GM19238 (cell line): ENCODE measurements around the gene ACTN2.

Source experiments
- DNase-seq: peaks from one replicate; pipeline ENCODE4 v3.0.0; 2011; ENCODE audit warnings: low spot score; ENCODE audit not compliant: insufficient read length

ACTN2 gene

DNA sequence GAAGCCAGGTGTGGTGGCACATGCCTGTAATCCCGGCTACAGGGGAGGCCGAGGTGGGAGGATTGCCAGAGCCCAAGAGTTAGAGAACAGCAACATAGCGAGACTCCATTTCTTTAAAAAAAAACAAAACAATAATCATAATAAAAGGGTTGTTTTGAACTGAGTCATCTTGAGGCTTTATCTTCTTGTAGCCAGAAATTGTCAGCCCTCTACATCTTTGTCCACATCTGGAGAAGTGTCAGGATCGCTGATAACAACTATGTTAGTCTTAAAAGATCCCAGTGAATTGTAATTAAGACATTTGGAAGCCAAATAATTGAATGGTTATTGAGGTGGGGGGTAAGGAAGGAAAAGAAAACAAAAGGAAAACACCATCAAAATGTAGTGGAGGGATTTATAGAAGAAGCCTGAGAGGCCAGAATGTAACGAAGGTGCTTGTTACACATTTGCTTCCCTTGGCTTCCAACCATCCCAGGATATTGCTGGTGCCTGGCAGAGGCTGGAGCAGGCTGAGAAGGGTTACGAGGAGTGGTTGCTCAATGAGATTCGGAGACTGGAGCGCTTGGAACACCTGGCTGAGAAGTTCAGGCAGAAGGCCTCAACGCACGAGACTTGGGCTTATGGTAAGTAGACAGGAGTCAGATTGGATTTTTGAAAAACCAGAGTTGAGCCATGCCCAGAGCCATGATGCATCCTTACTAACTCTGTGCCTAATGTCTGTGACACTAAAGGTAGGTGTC lies 56.3 kb downstream of the ACTN2 start:
- no peak for DNase-seq

- DNase-seq: no peak
Observed at GRCh38 chr1:236744533-236744932, 58.2 kb downstream of the ACTN2 start.

DNA sequence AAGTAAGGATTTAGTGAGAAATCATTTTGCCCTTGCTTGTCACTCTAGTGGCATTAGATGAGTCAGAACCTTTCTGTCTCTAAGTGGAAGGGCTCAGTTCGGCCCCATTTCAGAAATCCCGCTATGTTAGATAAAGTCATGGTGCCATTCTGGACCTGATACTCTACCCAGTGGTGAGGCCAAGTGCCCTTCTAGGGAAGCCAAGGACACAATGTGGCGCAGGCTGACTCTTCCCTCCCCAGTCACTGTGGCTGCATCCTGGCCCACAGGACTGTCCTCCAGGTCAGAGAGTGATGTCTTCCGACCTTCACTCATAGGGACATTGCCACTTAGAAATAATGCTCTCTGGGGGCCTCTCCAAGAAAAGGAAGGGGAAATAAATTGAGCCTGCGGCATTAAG lies 60.5 kb downstream of the ACTN2 start:
- no peak for DNase-seq

GRCh38 chr1:236747311-236747985 lies 61.1 kb downstream of the ACTN2 start:
- no peak for DNase-seq

GRCh38 chr1:236748268-236748870 lies 62.1 kb downstream of the ACTN2 start:
- DNase-seq: no peak

DNA sequence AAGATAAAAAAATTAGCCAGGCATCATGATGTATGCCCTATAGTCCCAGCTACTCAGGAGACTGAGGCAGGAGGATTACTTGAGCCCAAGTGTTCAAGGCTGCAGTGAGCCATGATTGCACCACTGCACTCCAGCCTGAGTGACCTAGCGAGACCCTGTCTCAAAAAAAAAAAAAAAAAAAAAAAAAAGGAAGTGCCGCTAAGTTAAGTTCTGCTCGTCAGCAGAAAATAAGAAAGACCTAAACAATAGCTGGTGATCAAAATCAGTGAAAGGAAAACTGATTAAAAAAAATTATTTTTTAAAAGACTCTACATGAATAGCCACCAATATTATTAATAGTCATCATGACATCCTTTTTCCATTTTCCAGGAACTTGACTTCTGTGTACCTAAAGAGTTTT lies 64.6 kb downstream of the ACTN2 start:
- no peak for DNase-seq

DNA sequence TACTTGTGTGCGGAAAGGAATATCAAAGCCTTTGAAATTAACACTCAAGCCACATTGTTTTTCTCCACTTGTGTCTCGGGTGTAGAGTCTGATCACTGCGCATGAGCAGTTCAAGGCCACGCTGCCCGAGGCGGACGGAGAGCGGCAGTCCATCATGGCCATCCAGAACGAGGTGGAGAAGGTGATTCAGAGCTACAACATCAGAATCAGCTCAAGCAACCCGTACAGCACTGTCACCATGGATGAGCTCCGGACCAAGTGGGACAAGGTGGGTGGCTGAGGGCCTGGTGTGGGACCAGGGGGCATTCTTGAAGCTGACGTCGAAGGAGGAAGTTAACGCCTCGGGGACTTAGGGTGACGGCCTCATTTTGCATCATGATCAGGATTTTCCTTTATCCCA lies 65.1 kb downstream of the ACTN2 start:
- no peak for DNase-seq

GRCh38 chr1:236751935-236752334 lies 65.6 kb downstream of the ACTN2 start:
- DNase-seq: no peak

DNA sequence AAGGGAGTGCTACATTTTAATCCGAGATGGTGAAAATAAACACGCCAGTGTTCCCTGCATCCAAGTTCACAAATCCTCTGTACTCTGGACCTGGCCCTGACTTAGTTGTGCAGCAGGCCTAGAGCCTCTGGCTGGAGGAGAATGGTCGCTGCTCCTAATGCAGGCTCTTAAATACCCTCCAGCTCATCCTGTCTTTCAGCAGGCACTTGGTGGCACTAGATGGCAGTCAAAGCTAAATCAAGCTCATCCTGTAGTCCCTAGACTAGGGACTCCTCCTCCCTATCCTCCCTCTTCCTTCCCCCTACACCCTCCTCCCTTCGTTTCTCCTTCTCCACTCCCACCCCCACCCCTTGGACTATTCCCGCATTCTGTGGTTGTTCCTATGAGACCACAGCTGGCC lies 67.2 kb downstream of the ACTN2 start:
- DNase-seq: no peak

DNA sequence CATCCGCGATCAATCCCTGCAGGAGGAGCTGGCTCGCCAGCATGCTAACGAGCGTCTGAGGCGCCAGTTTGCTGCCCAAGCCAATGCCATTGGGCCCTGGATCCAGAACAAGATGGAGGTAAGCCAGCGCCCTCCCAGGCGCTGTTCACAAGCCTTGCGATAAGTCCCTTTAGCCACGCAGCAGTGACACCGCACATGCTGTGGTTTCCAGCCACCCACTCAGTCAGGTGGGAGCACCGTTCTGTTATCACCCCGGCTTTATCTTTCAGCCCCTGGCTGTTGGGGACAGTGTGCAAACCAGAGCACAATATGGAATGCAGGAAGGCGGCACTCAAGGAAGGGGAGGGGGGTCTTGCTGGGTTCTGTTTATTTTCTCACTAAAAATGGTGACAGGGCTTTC lies 67.7 kb downstream of the ACTN2 start:
- no peak for DNase-seq

DNA sequence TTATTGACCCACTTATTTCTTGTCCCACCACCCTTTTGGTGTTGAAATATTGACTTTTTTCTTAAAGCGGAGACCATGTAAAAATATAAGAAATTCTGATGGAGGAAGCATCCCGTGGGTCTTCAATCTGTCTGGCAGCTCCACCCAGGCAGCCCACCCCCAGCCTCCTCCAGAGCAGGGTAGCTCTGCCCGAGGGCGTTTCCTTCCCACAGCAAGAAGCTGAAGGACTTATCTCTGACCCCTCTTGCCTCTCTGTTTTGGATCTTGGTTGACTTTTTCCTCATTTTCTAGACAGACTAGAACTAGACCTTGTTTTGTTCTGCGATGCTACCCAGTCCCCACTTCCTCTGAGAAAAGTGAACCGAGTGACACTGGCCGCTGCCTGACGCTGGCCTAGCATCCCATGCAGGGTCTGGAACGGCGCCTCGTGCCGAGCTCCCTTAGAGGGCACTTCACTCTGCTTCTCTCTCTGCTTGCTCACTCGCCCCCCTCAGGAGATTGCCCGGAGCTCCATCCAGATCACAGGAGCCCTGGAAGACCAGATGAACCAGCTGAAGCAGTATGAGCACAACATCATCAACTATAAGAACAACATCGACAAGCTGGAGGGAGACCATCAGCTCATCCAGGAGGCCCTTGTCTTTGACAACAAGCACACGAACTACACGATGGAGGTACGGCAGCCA lies 68.4 kb downstream of the ACTN2 start:
- DNase-seq: no peak

- DNase-seq: no peak
Observed at GRCh38 chr1:236757640-236758039, 71.3 kb downstream of the ACTN2 start.

DNA sequence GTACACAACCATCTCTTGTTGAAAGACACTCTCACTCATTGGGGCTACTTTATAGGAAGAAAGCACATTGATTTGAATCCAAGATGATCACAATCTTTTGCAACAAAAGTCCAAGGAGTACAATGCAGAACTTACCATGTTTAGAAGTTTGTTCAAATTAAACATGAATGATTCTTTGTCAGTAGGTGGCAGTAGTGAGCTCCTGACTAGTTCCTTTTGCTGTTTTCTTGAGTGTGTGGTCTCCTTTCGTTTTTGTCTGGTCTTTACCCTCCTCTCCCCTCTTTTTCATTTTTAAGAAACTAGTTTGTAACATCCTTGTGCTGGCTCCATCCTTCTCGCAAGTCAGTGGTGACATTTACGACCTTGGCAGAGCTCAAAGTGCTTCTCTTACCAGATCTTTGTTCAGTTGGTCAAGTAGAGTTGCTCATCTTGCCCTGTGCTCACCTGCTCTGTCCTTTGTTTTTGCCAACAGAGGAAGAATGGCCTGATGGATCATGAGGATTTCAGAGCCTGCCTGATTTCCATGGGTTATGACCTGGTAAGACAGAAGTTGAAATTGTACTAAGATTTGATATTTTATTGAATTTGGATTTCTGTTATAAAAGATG lies 73.1 kb downstream of the ACTN2 start:
- DNase-seq: peak; percentile 19

DNA sequence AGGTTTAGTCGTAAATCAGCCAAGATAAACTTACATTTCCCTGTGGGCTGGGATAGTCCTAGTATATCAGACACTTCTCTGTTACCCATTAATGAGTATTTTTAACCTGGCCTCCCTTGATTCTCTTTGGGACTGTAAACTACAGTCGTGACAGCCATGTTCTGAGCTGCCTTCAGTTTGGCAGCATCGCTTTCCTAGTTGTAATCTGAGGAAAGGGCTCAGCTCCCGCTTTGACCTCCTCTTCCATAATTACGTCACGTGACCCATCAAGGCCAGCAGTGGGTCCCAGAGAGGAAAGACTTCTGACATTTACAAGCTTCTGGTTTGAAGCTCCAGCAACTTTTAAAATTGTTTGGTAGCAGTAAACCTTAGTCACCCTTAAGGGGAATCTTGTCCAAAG lies 74.2 kb downstream of the ACTN2 start:
- DNase-seq: no peak

GRCh38 chr1:236760986-236761385 lies 74.7 kb downstream of the ACTN2 start:
- DNase-seq: no peak

DNA sequence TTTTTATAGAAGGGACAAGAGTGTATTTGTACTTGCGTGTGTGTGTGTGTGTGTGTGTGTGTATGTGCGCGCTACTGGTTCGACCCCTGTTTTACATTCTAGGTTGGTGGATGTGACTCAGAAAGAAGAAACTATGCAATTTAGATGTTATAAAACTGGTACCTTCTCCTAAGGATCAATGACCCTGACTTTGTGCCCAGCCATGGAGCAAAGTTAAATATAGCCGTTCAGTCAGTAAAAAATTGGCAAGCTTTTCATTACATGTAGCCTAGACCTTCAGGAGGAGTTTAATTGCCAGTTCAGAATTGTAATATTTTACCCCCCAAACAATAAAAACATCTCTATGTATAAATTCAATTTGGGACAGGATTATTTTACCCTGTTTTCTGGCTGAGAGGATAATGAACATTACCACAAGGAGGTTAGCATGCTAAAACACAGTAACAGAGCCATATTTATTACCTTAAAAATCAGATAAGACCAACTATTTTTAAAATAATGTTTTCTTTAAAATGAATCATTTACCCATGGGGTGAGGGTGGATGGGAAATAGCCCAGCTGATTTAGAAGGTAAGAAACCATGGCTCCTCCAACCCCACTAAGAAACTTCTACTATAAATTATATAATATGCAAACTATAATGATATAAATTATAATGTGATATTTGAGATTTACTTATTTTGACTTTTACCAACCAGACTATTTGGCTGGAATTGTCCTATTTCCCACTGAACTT lies 75.3 kb downstream of the ACTN2 start:
- no peak for DNase-seq

GRCh38 chr1:236762410-236762809 lies 76.1 kb downstream of the ACTN2 start:
- no peak for DNase-seq

DNA sequence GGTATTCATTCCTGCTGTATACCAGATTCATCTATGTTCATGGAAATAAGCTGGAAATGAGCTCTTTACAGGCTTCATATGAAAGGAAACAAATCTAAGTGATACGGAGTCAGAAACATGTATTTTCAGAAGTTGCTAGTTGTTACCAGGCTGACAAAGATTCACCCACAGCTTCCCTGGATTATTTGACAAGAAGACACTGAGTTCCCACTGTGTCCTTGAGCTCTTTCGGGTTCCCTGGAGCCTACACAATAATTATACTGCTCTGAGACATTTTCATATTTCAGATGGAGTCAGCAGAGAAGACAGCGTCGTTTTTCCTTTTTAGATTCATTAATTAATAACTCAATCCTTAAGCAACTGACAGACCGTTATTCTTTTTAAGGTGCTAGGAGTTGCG lies 79.5 kb downstream of the ACTN2 start:
- DNase-seq: no peak

GRCh38 chr1:236766506-236766905 lies 80.2 kb downstream of the ACTN2 start:
- no peak for DNase-seq

GRCh38 chr1:236767276-236767675 lies 81.0 kb downstream of the ACTN2 start:
- no peak for DNase-seq

DNA sequence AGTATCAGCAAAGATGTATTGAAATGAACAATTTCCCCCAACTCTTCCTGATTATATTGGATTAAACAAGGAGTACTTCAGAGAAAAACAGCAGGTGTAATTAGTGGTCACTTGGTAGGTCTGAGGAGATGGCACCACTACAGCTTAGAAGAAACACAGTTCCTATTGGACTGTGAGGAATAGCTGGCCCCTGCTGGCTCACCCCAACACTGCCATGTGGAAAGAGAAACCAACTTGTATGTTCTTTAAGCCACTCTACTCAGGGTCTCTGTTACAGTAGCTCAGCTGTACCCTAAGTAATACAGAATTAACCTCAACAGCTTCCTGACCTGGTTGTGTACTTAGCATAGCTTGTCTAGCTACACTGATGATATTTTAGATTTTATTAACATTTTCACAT lies 82.3 kb downstream of the ACTN2 start:
- no peak for DNase-seq
